NCI-H748 (cell line): ENCODE results near the gene CORO2A.
A peak's percentile ranks its signal among the peaks of the same experiment; 100 is the strongest.

Experiments
- DNase-seq: peaks from one replicate; lab custom pipeline; 2025; ENCODE audit not compliant: unreplicated experiment; lab: John Stamatoyannopoulos, UW

The CORO2A gene

GRCh38 chr9:98220911-98221310, 28.5 kb upstream of the CORO2A start:
- DNase-seq: no peak

- no peak for DNase-seq
Observed at GRCh38 chr9:98219794-98220370, 27.4 kb upstream of the CORO2A start.

- no peak for DNase-seq
Observed at GRCh38 chr9:98219364-98219716, 26.9 kb upstream of the CORO2A start.

- DNase-seq: peak; percentile 15
Observed at GRCh38 chr9:98218562-98219363, 26.3 kb upstream of the CORO2A start.

- DNase-seq: no peak
Observed at GRCh38 chr9:98217255-98217654, 24.8 kb upstream of the CORO2A start.

- no peak for DNase-seq
Observed at GRCh38 chr9:98216391-98216790, 24.0 kb upstream of the CORO2A start.

GRCh38 chr9:98215821-98216220, 23.4 kb upstream of the CORO2A start:
- DNase-seq: peak; percentile 15

- no peak for DNase-seq
Observed at GRCh38 chr9:98215271-98215670, 22.8 kb upstream of the CORO2A start.

- no peak for DNase-seq
Observed at GRCh38 chr9:98214811-98215210, 22.4 kb upstream of the CORO2A start.

GRCh38 chr9:98211260-98211659, 18.8 kb upstream of the CORO2A start:
- DNase-seq: no peak

GRCh38 chr9:98210435-98210834, 18.0 kb upstream of the CORO2A start:
- no peak for DNase-seq

GRCh38 chr9:98209530-98209929, 17.1 kb upstream of the CORO2A start:
- DNase-seq: no peak

GRCh38 chr9:98208635-98209034, 16.2 kb upstream of the CORO2A start:
- DNase-seq: no peak

- no peak for DNase-seq
Observed at GRCh38 chr9:98207606-98208005, 15.2 kb upstream of the CORO2A start.

GRCh38 chr9:98206754-98207153, 14.3 kb upstream of the CORO2A start:
- DNase-seq: no peak

- no peak for DNase-seq
Observed at GRCh38 chr9:98204692-98205091, 12.3 kb upstream of the CORO2A start.

GRCh38 chr9:98203153-98203552, 10.7 kb upstream of the CORO2A start:
- no peak for DNase-seq

GRCh38 chr9:98202252-98202651, 9.8 kb upstream of the CORO2A start:
- DNase-seq: no peak

- DNase-seq: no peak
Observed at GRCh38 chr9:98201749-98202148, 9.3 kb upstream of the CORO2A start.

GRCh38 chr9:98201102-98201501, 8.7 kb upstream of the CORO2A start:
- no peak for DNase-seq

- no peak for DNase-seq
Observed at GRCh38 chr9:98199388-98200033, 7.1 kb upstream of the CORO2A start.

GRCh38 chr9:98195671-98196070, 3.2 kb upstream of the CORO2A start:
- DNase-seq: no peak
